ENCODE results near the gene ADARB1.

Gene ADARB1

GRCh38 chr21:45224189-45224938, 150.0 kb downstream of the ADARB1 start:
- Histone ChIP-seq H3K4me2 (ENCODE audit: insufficient read depth, low read length) (no peak overlapping the region), H3K27ac (ENCODE audit: low read length) (no peak overlapping the region), H3K4me1 (ENCODE audit: insufficient read depth, low read length) (no peaks in the 10 kb centered on the region), H3K36me3 (ENCODE audit: insufficient read depth, low read length) (peaks cover 23% of the 10 kb centered on the region; the same call in 1 of the 2 replicates), H2AFZ (ENCODE audit: low read depth, low read length) (no peak overlapping the region), H3K79me2 (ENCODE audit: insufficient read depth, low read length) (no peaks in the 10 kb centered on the region), H3K27me3 (ENCODE audit: insufficient read depth, low read length, poor library complexity) (no peaks in the 10 kb centered on the region), H3K9ac (ENCODE audit: low read depth, low read length) (no peak overlapping the region), H3K4me3 (ENCODE audit: low read depth in 1 of 2, low read length in 2 of 2) (no peak overlapping the region), H4K20me1 (ENCODE audit: insufficient read depth, low read length) (no peaks in the 10 kb centered on the region), H3K9me3 (ENCODE audit: insufficient read depth, low read length, severe bottlenecking) (no peaks in the 10 kb centered on the region)
- TF ChIP-seq CTCF (IDR thresholded peaks at IDR 0.05; ENCODE audit: borderline replicate concordance, extremely low read depth, low read length, poor library complexity, severe bottlenecking), result no peak
- no peak for TF ChIP-seq EZH2 (IDR thresholded peaks at IDR 0.05; ENCODE audit: borderline replicate concordance, low read depth, low read length, severe bottlenecking)
- ATAC-seq (ENCODE audit: insufficient read depth, low read depth) (no peak; the same call in 2 of the 3 replicates), DNase-seq (no peak)

- Histone ChIP-seq H3K9ac (ENCODE audit: low read depth, low read length) (no peak overlapping the region), H3K36me3 (ENCODE audit: insufficient read depth, low read length) (peaks cover 23% of the 10 kb centered on the region; the same call in 1 of the 2 replicates), H2AFZ (ENCODE audit: low read depth, low read length) (no peak overlapping the region), H3K27ac (ENCODE audit: low read length) (no peak overlapping the region), H3K27me3 (ENCODE audit: insufficient read depth, low read length, poor library complexity) (no peaks in the 10 kb centered on the region), H4K20me1 (ENCODE audit: insufficient read depth, low read length) (no peaks in the 10 kb centered on the region), H3K9me3 (ENCODE audit: insufficient read depth, low read length, severe bottlenecking) (no peaks in the 10 kb centered on the region), H3K4me2 (ENCODE audit: insufficient read depth, low read length) (no peak overlapping the region), H3K4me1 (ENCODE audit: insufficient read depth, low read length) (no peaks in the 10 kb centered on the region), H3K4me3 (ENCODE audit: low read depth in 1 of 2, low read length in 2 of 2) (no peak overlapping the region), H3K79me2 (ENCODE audit: insufficient read depth, low read length) (no peaks in the 10 kb centered on the region)
- ATAC-seq (ENCODE audit: insufficient read depth, low read depth) (no peak), DNase-seq (no peak)
- no peak for TF ChIP-seq EZH2 (IDR thresholded peaks at IDR 0.05; ENCODE audit: borderline replicate concordance, low read depth, low read length, severe bottlenecking)
- TF ChIP-seq CTCF (IDR thresholded peaks at IDR 0.05; ENCODE audit: borderline replicate concordance, extremely low read depth, low read length, poor library complexity, severe bottlenecking), result no peak
Observed at GRCh38 chr21:45225041-45225740, 150.8 kb downstream of the ADARB1 start.

DNA sequence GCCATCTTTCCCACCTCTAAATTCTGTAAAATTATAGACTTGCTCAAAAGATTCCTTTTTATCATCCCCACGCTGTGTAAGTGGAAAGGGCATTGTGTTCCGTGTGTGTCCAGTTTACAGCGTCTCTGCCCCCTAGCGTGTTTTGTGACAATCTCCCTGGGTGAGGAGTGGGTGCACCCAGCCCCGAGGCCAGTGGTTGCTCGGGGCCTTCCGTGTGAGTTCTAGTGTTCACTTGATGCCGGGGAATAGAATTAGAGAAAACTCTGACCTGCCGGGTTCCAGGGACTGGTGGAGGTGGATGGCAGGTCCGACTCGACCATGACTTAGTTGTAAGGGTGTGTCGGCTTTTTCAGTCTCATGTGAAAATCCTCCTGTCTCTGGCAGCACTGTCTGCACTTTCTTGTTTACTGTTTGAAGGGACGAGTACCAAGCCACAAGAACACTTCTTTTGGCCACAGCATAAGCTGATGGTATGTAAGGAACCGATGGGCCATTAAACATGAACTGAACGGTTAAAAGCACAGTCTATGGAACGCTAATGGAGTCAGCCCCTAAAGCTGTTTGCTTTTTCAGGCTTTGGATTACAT, 151.5 kb downstream of the ADARB1 start:
- Histone ChIP-seq H3K27ac (ENCODE audit: low read length) (no peak overlapping the region), H3K4me2 (ENCODE audit: insufficient read depth, low read length) (no peak overlapping the region), H3K9ac (ENCODE audit: low read depth, low read length) (no peak overlapping the region), H3K4me1 (ENCODE audit: insufficient read depth, low read length) (no peaks in the 10 kb centered on the region), H3K36me3 (ENCODE audit: insufficient read depth, low read length) (peaks cover 16% of the 10 kb centered on the region; the same call in 1 of the 2 replicates), H3K79me2 (ENCODE audit: insufficient read depth, low read length) (no peaks in the 10 kb centered on the region), H4K20me1 (ENCODE audit: insufficient read depth, low read length) (no peaks in the 10 kb centered on the region), H3K9me3 (ENCODE audit: insufficient read depth, low read length, severe bottlenecking) (no peaks in the 10 kb centered on the region), H2AFZ (ENCODE audit: low read depth, low read length) (no peak overlapping the region), H3K27me3 (ENCODE audit: insufficient read depth, low read length, poor library complexity) (no peaks in the 10 kb centered on the region), H3K4me3 (ENCODE audit: low read depth in 1 of 2, low read length in 2 of 2) (no peak overlapping the region)
- DNase-seq (no peak), ATAC-seq (ENCODE audit: insufficient read depth, low read depth) (no peak)
- TF ChIP-seq CTCF (IDR thresholded peaks at IDR 0.05; ENCODE audit: borderline replicate concordance, extremely low read depth, low read length, poor library complexity, severe bottlenecking) (no peak), EZH2 (IDR thresholded peaks at IDR 0.05; ENCODE audit: borderline replicate concordance, low read depth, low read length, severe bottlenecking) (no peak)
